Esophagus muscularis mucosa (tissue), 4 donors: ENCODE results near the gene RAB17.

Experiments used
- CTCF ChIP-seq, 3 experiments: fragments of 200-600 bp in 2 of 3; fragments of 450-650 bp in 1 of 3; sonication (generic) in 2 of 3; IDR thresholded peaks; one replicate each; pipeline ENCODE4 v1.5.1; 2017 to 2019; ENCODE audit warnings: antibody characterized with exemption in 3 of 3, mild to moderate bottlenecking in 2 of 3, moderate library complexity in 1 of 3
- EP300 ChIP-seq: sonication (generic); formaldehyde crosslinking; IDR thresholded peaks from one replicate; pipeline ENCODE4 v1.6.1; 2017; ENCODE audit warnings: antibody characterized with exemption
- POLR2A ChIP-seq: fragments of 450-650 bp; IDR thresholded peaks from one replicate; pipeline ENCODE4 v1.6.1; 2017; ENCODE audit warnings: antibody characterized with exemption, moderate library complexity, mild to moderate bottlenecking, low read depth

GRCh38 chr2:237614151-237614720, 23.7 kb upstream of the RAB17 start:
- TF ChIP-seq POLR2A (no peak), CTCF (IDR thresholded peaks at IDR 0.05) (no peak), EP300 (no peak)
